Activated CD4-positive, alpha-beta T cell treated with anti-CD3 and anti-CD28 coated beads, Interleukin-2, amount 10 ng/mL, durations not matched to agents 7 days and 5 days (primary cell): Measurements from ENCODE around the gene HIC1. TPM values are rescaled to one million over a fixed set of nuclear protein-coding genes. Genes with fewer than 3 reads are reported as not detected.
A peak's percentile ranks its signal among the peaks of the same experiment; 100 is the strongest.

Source experiments
- CTCF ChIA-PET: fragments of 350-600 bp; sonication (Branson Sonifier 250); formaldehyde crosslinking; loops from one replicate; lab custom pipeline; 2021; ENCODE audit warnings: antibody characterized with exemption; lab: Charles Lee
- POLR2A ChIA-PET: fragments of 350-600 bp; sonication (Branson Sonifier 250); formaldehyde crosslinking; loops from one replicate; lab custom pipeline; 2021; ENCODE audit warnings: antibody characterized with exemption; lab: Charles Lee
- DNase-seq: peaks from one replicate; pipeline ENCODE4 v3.0.0-alpha.2; 2020
- H3K27ac Mint-ChIP-seq: one replicate; pipeline ENCODE4 v1.8.0; 2021; ENCODE audit warnings: mild to moderate bottlenecking, moderate library complexity, mixed read lengths
- H3K27me3 Mint-ChIP-seq: one replicate; pipeline ENCODE4 v1.8.0; 2021; ENCODE audit warnings: mixed read lengths
- H3K36me3 Mint-ChIP-seq: one replicate; pipeline ENCODE4 v1.8.0; 2021; ENCODE audit warnings: low read depth, mixed read lengths
- H3K4me1 Mint-ChIP-seq: one replicate; pipeline ENCODE4 v1.8.0; 2021; ENCODE audit warnings: mixed read lengths
- H3K4me3 Mint-ChIP-seq: one replicate; pipeline ENCODE4 v1.8.0; 2021; ENCODE audit warnings: mild to moderate bottlenecking, moderate library complexity, mixed read lengths
- H3K9me3 Mint-ChIP-seq: one replicate; pipeline ENCODE4 v1.8.0; 2021; ENCODE audit warnings: mixed read lengths
- total RNA-seq, 2 experiments: library from RNA; stranded (reverse); gene quantifications; one replicate each; pipeline ENCODE4 v1.2.3, GENCODE V29; 2021

The HIC1 gene
- total RNA-seq, 2 experiments from 2014 or later, result 29.0 to 31.0 TPM

DNA sequence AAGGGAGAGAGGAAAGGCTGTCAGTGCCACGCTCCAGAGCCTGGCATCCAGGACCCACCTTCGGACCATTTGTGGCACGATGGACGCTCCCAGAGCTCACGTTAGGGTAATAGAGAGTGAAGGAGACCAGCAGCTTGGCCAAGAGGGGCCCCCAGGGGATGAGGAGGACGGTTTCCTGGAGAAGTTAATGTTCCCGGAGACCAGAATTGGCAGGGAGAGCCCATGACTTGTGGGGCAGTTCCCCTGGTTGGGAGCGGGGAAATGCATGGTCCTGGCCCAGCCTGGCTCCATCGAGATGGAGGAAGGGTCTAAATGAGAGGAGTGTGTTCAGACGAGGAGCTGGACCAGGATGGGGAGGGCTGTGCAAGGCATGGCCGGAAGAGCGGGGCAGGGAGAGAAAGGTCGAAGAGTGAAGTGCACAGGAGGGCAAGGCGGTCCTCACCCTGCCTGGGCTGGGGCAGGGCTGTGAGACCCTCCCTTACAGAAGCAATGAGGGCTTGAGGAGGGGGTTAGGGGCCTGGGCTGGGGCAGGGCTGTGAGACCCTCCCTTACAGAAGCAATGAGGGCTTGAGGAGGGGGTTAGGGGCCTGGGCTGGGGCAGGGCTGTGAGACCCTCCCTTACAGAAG lies 2.9 kb upstream of the HIC1 start:
- Mint-ChIP-seq H3K9me3 (no peaks in the 10 kb centered on the region), H3K27me3 (peaks cover 17% of the 10 kb centered on the region), H3K36me3 (peaks cover 2% of the 10 kb centered on the region), H3K27ac (no peak overlapping the region), H3K4me1 (peaks cover 26% of the 10 kb centered on the region), H3K4me3 (peak overlapping the region; percentile 53)
- no peak for DNase-seq
- ChIA-PET POLR2A (no interaction called here), CTCF (interaction anchor here (0.9 to 2.7 kb wide), 3 partner anchors 11 to 229 kb away, joined by 3 to 17 read pairs (median 3); no protein-coding TSS in a partner anchor)

GRCh38 chr17:2053380-2054261 lies 1.3 kb upstream of the HIC1 start:
- peak overlapping the region; percentile 69 for H3K4me3 Mint-ChIP-seq
- H3K9me3 Mint-ChIP-seq, result no peaks in the 10 kb centered on the region
- H3K27ac Mint-ChIP-seq, result peak overlapping the region; percentile 82
- H3K27me3 Mint-ChIP-seq, result peaks cover 15% of the 10 kb centered on the region
- CTCF ChIA-PET, result interaction anchor here (0.6 to 8.5 kb wide), 30 partner anchors 14 to 353 kb away, joined by 3 to 210 read pairs (median 6); partner anchors contain the start of genes SGSM2 and TSR1
- POLR2A ChIA-PET, result interaction anchor here (0.7 kb wide), 1 partner anchor 204 kb away, joined by 9 read pairs; no protein-coding TSS in a partner anchor
- peaks cover 2% of the 10 kb centered on the region for H3K36me3 Mint-ChIP-seq
- DNase-seq, result peak; percentile 79
- H3K4me1 Mint-ChIP-seq, result peaks cover 26% of the 10 kb centered on the region

GRCh38 chr17:2054262-2054511 lies 716 bp upstream of the HIC1 start:
- ChIA-PET CTCF (interaction anchor here (0.5 to 8.5 kb wide), 56 partner anchors 8 to 362 kb away, joined by 3 to 210 read pairs (median 4); partner anchors contain the start of genes RTN4RL1, SGSM2 and TSR1), POLR2A (interaction anchor here (1.0 kb wide), 1 partner anchor 34 kb away, joined by 4 read pairs; no protein-coding TSS in a partner anchor)
- Mint-ChIP-seq H3K9me3 (no peaks in the 10 kb centered on the region), H3K27ac (peak overlapping the region; percentile 82), H3K36me3 (peaks cover 2% of the 10 kb centered on the region), H3K27me3 (peaks cover 14% of the 10 kb centered on the region), H3K4me1 (peaks cover 22% of the 10 kb centered on the region), H3K4me3 (peak overlapping the region; percentile 69)
- DNase-seq, result no peak

GRCh38 chr17:2055292-2056205 lies 646 bp downstream of the HIC1 start:
- Mint-ChIP-seq H3K4me1 (peaks cover 31% of the 10 kb centered on the region), H3K27ac (no peak overlapping the region), H3K27me3 (peaks cover 14% of the 10 kb centered on the region), H3K4me3 (peak overlapping the region; percentile 74), H3K36me3 (peaks cover 14% of the 10 kb centered on the region), H3K9me3 (no peaks in the 10 kb centered on the region)
- DNase-seq, result peak; percentile 61
- ChIA-PET CTCF (interaction anchor here (0.6 to 8.5 kb wide), 40 partner anchors 9 to 361 kb away, joined by 3 to 210 read pairs (median 6); partner anchors contain the start of genes RTN4RL1, SMG6 and SRR), POLR2A (interaction anchor here (0.6 to 1.3 kb wide), 3 partner anchors 33 to 344 kb away, joined by 3 to 4 read pairs (median 4); partner anchors contain the start of genes SMG6 and SRR)

DNA sequence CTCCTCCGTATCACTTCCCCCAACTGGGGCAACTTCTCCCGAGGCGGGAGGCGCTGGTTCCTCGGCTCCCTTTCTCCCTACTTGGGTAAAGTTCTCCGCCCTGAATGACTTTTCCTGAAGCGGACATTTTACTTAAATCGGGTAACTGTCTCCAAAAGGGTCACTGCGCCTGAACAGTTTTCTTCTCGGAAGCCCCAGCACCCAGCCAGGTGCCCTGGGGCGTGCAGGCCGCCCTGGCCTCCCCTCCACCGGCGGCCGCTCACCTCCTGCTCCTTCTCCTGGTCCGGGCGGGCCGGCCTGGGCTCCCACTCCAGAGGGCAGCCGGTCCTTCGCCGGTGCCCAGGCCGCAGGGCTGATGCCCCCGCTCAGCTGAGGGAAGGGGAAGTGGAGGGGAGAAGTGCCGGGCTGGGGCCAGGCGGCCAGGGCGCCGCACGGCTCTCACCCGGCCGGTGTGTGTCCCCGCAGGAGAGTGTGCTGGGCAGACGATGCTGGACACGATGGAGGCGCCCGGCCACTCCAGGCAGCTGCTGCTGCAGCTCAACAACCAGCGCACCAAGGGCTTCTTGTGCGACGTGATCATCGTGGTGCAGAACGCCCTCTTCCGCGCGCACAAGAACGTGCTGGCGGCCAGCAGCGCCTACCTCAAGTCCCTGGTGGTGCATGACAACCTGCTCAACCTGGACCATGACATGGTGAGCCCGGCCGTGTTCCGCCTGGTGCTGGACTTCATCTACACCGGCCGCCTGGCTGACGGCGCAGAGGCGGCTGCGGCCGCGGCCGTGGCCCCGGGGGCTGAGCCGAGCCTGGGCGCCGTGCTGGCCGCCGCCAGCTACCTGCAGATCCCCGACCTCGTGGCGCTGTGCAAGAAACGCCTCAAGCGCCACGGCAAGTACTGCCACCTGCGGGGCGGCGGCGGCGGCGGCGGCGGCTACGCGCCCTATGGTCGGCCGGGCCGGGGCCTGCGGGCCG lies 1.6 kb downstream of the HIC1 start:
- Mint-ChIP-seq H3K27ac (peak overlapping the region; percentile 75), H3K4me3 (peak overlapping the region; percentile 74), H3K36me3 (peaks cover 18% of the 10 kb centered on the region), H3K9me3 (no peaks in the 10 kb centered on the region), H3K4me1 (peaks cover 33% of the 10 kb centered on the region), H3K27me3 (peaks cover 11% of the 10 kb centered on the region)
- peak; percentile 58 for DNase-seq
- ChIA-PET POLR2A (interaction anchor here (1.3 kb wide), 1 partner anchor 247 kb away, joined by 4 read pairs; the partner anchor contains the start of genes SMG6 and SRR), CTCF (interaction anchor here (0.8 to 8.5 kb wide), 23 partner anchors 10 to 297 kb away, joined by 3 to 210 read pairs (median 9); partner anchors contain the start of genes SMG6, SRR and TSR1)

GRCh38 chr17:2057175-2057759 lies 2.4 kb downstream of the HIC1 start:
- Mint-ChIP-seq H3K36me3 (peaks cover 18% of the 10 kb centered on the region), H3K27ac (no peak overlapping the region), H3K4me1 (peaks cover 26% of the 10 kb centered on the region), H3K27me3 (peaks cover 4% of the 10 kb centered on the region), H3K4me3 (no peak overlapping the region), H3K9me3 (no peaks in the 10 kb centered on the region)
- CTCF ChIA-PET, result interaction anchor here (0.5 to 8.5 kb wide), 23 partner anchors 10 to 803 kb away, joined by 3 to 210 read pairs (median 7); partner anchors contain the start of genes OVCA2, SMG6 and SRR
- no peak for DNase-seq
- POLR2A ChIA-PET, result interaction anchor here (1.1 to 1.2 kb wide), 2 partner anchors 32 to 159 kb away, joined by 3 read pairs; no protein-coding TSS in a partner anchor

GRCh38 chr17:2057760-2058585 lies 3.1 kb downstream of the HIC1 start:
- peaks cover 29% of the 10 kb centered on the region for H3K4me1 Mint-ChIP-seq
- H3K36me3 Mint-ChIP-seq, result peaks cover 21% of the 10 kb centered on the region
- no peaks in the 10 kb centered on the region for H3K9me3 Mint-ChIP-seq
- H3K27me3 Mint-ChIP-seq, result peaks cover 3% of the 10 kb centered on the region
- DNase-seq, result no peak
- ChIA-PET POLR2A (interaction anchor here (1.1 to 1.2 kb wide), 2 partner anchors 31 to 158 kb away, joined by 3 read pairs; no protein-coding TSS in a partner anchor), CTCF (interaction anchor here (0.5 to 8.5 kb wide), 41 partner anchors 9 to 804 kb away, joined by 3 to 210 read pairs (median 4); partner anchors contain the start of genes OVCA2, SMG6, SRR and TSR1)
- H3K27ac Mint-ChIP-seq, result no peak overlapping the region
- H3K4me3 Mint-ChIP-seq, result peak overlapping the region; percentile 54

DNA sequence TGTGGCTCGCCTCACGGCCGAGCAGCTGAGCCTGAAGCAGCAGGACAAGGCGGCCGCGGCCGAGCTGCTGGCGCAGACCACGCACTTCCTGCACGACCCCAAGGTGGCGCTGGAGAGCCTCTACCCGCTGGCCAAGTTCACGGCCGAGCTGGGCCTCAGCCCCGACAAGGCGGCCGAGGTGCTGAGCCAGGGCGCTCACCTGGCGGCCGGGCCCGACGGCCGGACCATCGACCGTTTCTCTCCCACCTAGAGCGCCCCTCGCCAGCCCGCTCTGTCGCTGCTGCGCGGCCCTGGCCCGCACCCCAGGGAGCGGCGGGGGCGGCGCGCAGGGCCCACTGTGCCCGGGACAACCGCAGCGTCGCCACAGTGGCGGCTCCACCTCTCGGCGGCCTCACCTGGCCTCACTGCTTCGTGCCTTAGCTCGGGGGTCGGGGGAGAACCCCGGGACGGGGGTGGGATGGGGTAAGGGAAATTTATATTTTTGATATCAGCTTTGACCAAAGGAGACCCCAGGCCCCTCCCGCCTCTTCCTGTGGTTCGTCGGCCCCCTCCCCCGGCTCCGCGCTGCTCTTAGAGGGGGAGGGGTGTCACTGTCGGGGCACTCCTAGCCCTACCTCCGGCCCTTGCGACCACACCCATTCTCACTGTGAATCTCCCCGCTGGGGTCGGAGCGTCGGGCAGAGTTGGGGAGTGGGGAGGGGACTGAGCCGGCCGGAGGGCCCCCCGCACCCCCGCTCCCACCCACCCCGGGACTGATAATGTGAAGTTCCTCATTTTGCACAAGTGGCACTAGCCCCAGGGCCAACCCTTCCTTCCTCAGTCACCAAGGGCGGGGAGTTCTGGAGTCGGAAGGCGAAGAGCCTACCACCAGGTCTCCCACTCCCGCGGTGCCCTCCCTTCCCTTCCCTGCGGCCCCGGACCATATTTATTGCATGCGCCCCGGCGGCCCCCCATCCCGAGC lies 4.0 kb downstream of the HIC1 start:
- ChIA-PET POLR2A (interaction anchor here (1.1 to 1.2 kb wide), 2 partner anchors 30 to 157 kb away, joined by 3 read pairs; no protein-coding TSS in a partner anchor), CTCF (interaction anchor here (0.5 to 8.5 kb wide), 45 partner anchors 9 to 358 kb away, joined by 3 to 210 read pairs (median 4); partner anchors contain the start of genes OVCA2, SMG6, SRR and TSR1)
- Mint-ChIP-seq H3K4me1 (peaks cover 28% of the 10 kb centered on the region), H3K9me3 (no peaks in the 10 kb centered on the region), H3K27ac (peak overlapping the region; percentile 11), H3K27me3 (no peaks in the 10 kb centered on the region), H3K4me3 (peak overlapping the region; percentile 48), H3K36me3 (peaks cover 28% of the 10 kb centered on the region)
- peak; percentile 71 for DNase-seq
